GM23338 (cell line): ENCODE results near the gene GABRE.

ENCODE experiments used
- CTCF ChIP-seq, 2 experiments: fragments of 200-600 bp in 1 of 2; sonication (generic) in 1 of 2; conservative IDR thresholded peaks; 2 replicates each; pipeline versions ENCODE4 v1.5.1 to v1.6.1; 2016 to 2017; ENCODE audit warnings: antibody characterized with exemption in 2 of 2, low read depth in 2 of 2, mild to moderate bottlenecking in 2 of 2, moderate library complexity in 1 of 2
- EZH2 ChIP-seq: fragments of 200-600 bp; sonication (generic); IDR thresholded peaks from one replicate; pipeline ENCODE4 v1.8.0; 2017; ENCODE audit warnings: antibody characterized with exemption, mild to moderate bottlenecking, low read depth; ENCODE audit not compliant: unreplicated experiment
- POLR2AphosphoS5 ChIP-seq: IDR thresholded peaks from 2 replicates; pipeline ENCODE4 v1.6.1; 2016; ENCODE audit warnings: antibody characterized with exemption, low read depth

GRCh38 chrX:151982222-151982621 lies 7.7 kb upstream of the GABRE start:
- TF ChIP-seq CTCF (conservative IDR thresholded peaks at IDR 0.05; ENCODE audit: low read depth in 2 of 2): no peak
- no peak for TF ChIP-seq POLR2AphosphoS5
- TF ChIP-seq EZH2: no peak
